HG02798 (cell line): ENCODE measurements around the gene PIMREG.

ENCODE experiments used
- ATAC-seq: cut with Tn5 transposase; IDR thresholded peaks from one replicate; pipeline ENCODE4 v1.9.1; 2021; ENCODE audit warnings: mild to moderate bottlenecking; ENCODE audit not compliant: unreplicated experiment, poor library complexity

The PIMREG gene

DNA sequence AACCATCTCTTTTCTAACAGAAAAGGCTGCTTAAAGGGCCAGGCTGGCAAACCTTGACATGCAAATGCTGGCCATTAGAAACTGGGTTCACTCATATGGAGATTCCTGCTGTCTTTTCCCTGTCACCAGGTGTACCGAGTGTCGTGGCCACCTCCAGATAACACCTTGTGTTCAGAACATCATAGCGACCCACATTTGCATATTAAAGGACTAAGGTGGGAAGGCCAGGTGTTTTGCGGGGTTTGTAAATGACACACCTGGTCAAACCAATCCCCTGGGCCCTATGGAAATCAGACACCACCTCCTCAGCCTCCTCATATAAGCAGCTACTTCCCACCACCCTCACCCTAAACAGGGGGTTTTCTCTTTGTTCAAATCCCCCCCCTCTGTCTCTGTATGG, 6.8 kb upstream of the PIMREG start:
- ATAC-seq, result no peak

- no peak for ATAC-seq
Observed at GRCh38 chr17:6437956-6438355, 6.3 kb upstream of the PIMREG start.

DNA sequence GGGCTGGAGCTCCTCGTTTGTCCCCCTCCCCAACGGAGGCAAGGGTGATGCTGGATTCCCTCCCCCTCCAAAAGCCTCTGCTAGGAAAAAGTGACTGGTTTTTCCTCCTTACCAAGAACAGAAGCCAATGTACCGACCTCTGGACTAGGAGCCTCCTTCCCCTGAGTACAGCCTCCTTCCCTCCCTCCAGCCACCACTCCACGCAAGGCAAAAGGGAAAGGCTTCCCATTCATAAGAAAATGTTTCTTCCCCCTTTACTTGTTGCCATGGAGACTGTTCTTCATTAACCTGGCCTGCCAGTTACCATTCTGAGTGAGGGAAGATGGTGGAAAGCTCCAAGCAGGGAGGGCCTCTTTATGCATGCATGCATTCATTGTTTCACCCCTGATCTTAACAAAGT, 4.3 kb upstream of the PIMREG start:
- no peak for ATAC-seq

DNA sequence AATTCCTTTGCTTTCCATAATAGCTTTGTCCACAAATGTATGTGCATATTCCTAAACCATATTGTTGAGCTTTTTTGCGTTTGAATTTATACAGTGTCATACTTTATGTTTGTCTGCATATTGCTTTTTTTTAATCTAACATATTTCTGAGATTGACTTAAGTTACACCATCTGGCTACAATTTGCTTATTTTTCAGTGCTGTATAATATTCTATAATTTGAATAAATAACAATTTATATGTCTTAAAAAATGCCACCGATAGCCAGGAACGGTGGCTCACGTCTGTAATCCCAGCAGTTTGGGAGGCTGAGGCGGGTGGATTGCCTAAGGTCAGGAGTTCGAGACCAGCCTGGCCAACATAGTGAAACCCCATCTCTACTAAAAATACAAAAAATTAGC, 1.5 kb upstream of the PIMREG start:
- no peak for ATAC-seq

GRCh38 chr17:6444571-6445335, 498 bp downstream of the PIMREG start:
- ATAC-seq, result no peak

DNA sequence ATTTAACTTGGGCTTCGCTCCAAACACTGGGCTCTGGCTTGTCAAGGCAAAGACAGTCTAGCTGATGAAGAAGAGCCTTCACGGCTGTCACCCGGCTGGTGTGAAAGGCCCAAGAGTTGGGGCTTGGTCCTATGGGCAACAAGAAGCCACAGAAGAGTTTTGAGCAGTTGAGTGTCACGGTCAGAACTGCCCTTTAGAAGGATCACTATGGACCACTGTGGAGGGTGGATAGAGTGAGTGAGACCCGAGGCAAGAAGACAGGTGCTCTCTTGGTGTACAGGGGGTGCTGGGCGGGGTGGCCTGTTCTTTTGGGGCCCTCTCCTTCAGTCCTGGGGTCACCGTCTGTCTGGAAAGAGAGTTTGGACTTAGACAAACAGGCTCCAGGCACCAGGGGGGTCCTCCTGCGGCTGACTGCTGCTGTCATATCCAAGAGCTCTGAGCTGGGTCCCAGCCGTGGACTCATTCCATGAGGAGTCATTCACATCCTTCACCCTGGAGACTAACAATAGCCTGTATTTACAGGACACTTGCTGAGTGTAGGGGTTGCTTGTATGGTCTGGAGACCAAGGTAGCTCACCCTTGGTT, 2.4 kb downstream of the PIMREG start:
- ATAC-seq, result no peak

GRCh38 chr17:6448473-6448872, 4.2 kb downstream of the PIMREG start:
- no peak for ATAC-seq

- no peak for ATAC-seq
Observed at GRCh38 chr17:6449307-6449706, 5.1 kb downstream of the PIMREG start.

- no peak for ATAC-seq
Observed at GRCh38 chr17:6450926-6451832, 6.9 kb downstream of the PIMREG start.

DNA sequence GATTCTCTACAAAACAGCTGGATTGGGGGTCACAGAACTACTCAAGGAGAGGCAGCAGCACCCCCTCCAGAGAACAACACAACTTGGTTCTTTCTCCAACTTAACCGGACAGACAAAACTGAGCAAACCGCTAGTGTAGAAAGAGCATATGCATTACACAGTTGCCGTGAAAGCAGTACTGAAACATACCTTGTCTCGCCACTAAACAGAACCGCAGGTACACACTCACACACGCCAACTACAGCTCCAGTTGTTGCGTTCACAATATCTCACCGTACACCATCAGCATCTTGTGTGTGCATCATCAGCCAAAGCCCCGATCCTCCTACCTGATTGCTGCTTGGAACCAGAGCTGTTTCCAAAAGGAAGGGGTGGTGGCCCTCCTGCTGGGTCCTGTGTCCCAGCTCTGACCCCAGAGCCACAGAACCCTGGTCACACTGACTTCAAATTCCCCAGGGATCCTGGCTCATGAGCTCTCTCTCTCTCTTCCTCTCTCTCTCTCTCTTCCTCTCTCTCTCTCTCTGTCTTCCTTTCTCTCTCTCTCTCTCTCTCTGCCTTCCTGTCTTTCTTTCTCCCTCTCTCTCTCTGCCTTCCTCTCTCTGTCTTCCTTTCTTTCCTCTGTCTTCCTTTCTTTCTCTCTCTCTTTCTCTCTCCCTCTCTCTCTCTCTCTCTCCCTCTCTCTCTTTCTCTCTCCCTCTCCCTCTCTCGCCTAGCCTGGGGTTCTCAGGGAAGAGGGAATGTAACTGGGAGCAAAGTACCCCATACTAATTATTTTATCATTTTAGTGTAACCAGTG, 8.4 kb downstream of the PIMREG start:
- no peak for ATAC-seq

DNA sequence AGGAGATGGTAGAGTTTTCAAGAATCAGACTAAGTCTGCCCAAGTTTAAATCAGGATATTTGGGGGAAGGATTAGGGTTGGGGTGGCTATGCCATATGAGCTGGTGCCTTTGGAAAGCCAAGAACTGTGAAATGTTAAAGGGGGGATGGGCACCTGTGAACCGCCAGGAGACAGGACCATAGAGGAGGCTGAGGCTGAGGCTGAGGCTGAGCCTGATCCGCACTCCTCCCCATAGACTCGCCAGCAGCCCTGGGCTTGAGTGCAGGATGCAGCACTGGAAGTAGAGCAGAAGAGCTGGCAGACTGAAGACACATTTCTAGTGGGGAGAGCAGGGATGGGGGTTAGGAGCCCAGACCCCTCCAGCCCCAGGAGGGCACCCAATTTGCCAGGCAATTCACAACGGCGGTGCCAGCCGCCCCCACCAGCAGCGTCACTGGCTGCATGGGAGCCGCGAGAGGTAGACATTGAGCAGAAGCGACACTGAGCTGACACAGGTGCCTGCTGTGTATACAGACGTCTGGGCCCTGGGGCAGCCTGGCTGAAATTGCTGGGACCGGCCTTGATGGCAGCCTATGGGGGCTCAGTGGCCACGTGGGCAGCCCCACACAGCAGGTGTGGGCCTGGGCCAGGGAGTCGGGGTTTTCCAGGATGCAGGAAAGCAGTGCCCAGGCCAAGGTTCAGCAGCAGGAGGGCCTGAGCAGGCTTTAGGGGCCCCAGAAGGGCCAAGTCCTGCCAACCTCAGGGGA, 9.2 kb downstream of the PIMREG start:
- ATAC-seq, result no peak

DNA sequence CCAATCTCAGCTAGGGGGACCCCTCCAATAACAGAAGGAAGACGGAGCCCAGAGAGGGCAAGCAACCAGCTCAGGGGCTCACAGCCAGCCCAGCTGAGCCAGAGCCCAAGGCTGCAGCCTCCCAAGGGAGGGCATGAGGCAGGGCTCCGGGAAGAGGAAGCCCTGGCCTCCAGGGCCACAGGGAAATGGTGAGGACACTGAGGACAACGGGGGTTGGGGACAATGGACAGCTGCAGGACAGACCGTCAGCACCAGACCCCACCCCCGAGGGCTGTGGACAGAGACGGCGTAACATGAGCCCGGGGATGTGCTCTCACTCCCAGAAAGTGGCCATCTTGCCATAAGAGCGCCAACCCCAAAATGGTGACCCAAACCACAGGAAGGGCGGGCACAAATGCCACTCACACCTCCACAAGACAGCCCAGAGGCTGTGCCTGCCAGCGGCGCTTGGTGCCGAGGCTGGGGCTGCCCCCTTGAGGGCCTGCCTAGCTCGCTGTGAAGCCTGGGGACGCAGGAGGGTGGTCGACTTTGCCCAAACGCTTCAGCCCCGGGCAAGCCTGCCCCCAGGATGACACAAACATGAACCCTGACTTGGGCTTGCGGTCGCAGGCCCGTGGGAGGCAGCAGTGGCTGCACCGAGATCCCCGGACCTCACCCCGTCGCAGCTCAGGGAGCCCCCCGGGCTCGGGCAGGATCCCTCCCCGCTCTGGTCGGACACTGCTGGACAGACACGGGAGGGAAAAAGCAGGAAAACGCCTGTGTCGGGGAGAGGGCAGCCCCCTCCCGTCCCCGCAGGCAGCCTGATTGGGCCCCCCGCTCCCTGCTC, 10.5 kb downstream of the PIMREG start:
- ATAC-seq, result no peak

DNA sequence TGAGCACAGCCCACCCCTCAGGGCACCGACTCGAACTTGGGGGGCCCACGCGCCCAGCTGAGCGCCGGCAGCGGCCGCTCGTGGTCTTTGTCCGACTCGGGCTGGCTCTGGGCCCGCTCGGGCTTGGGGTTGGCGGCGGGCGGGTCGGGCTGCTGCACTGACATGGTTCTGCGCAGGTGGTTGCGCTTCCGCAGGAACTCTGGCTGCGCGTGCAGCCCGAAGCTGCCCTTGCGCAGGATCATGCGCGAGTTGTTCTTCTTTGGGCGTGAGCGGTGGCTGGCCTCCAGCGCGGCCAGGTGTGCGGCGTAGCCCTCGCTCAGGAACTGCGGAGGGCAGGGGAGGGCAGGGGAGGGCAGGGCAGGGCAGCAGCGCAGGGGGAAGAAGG, 11.1 kb downstream of the PIMREG start:
- ATAC-seq, result no peak

GRCh38 chr17:6456321-6456720, 12.1 kb downstream of the PIMREG start:
- no peak for ATAC-seq

DNA sequence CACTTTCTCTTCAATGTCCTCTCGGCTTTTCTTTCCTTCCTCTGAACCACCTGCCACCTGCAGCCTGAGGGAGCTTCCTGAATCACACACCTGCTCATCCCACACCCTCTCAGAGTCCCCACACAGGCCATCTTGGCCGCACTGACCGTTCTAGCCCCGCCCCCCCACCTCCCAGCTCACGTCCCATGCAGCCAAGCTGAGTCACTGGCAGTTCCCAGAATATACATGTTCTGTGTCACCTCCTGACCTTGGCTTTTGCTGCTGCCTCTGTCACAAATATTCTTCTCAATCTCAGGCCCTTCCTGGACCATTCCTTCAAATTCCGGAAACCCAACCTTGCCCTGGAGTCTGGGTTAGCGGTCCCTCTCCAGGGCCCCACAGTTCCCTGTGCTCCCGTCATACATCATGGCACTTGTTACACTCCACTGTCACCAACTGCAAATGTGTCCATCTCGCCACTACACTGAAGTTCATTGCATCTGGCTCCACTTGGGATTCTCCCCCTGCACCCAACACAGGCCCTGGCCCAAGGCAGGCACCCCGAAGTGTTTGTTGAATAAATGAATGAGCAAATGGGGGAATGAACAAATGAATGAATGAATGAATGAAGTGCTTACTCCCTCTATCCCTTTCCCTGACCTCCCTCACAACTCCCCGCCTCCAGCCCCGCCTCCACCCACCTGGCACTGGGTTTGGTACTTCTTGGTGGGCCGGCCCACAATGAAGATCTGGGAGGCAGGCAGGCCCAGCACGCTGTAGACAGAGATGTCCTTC, 12.8 kb downstream of the PIMREG start:
- ATAC-seq, result no peak

DNA sequence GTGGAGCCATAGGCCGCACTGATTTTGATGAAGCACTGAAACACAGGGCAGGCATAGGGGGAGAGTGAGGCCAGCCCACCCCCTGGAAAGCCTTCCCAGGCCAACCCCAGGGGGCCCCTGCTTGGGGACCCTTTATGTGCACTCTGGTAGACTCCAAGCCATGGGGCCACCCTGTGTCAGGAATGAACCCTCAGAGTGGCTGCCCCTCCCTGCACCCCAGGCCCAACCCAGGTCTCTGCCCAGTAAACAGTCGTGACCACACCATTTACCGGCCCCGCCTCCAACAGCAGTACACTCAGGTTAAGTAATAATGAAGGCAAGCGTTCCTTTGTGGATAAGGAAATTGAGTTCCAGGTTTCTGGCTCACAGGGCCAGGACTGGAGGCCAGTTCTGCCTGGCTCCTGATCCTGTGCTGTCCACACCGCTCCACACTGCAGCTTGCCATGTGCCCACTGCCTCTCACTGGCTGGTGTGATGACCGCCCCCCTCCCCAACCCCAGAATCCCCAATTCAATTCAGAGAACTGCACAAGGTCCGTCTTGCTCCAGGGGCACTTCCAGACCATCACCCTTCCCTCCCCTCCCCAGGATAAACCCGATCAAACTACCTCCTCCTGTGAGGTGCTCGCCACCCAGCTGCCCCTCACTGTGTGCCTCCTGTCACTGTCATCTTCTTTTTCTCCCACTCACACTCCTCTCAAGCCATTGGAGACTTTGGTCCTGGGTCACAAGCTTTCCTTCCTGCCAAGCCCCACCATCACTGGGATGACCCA, 13.6 kb downstream of the PIMREG start:
- ATAC-seq, result no peak

- ATAC-seq, result no peak
Observed at GRCh38 chr17:6458460-6458950, 14.2 kb downstream of the PIMREG start.
